ENCODE data around the gene MVP.
"Not testable (repeated sequence)": the region's sequence is repeated elsewhere in the genome, so short reads cannot be mapped to it uniquely, and the experiment has no call there.

Gene MVP

DNA sequence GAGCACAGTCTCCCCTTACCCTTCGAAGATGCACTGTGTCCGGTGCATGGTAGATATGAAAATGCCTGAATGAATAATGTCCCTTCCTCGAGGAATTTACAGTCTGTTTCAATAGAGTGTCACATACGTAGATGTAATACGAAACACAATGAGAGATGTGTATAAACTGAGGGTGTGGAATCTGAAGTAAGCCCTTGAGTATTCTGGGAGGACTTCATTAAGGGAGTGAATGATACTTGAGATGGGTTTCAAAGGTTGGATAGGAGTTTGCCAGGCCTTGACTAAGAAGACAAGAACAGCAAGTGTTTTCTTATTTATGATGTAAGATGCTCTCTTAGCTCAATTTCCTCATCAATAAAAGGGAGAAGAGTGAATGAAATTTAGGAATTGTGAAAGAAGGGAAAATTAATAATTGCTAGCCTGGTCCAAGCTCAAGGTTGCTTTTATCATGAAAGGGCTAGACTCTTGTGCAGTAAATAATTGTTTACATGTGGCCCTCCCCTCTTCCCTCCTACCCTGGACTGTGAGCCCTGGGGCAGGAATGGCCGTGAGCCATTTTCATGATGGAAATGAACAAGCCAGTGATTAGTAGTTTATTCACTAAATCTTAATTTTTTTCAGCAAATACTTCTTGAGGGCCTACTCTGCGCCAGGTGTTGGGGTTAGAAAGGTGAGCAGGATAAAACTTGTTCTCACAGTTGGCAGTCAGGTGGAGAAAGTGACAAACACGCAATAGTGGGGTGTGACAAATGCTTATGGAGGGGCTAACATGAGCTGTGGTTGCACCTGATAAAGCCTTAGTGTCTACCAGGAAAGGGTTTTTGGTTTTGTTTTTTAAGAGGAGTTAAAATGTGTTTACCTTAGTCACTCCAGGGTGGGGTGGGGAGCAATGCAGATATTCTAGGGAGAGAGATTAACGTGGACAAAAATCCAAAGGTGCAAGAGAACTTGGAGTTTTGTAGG lies 28.1 kb upstream of the MVP start:
- TF ChIP-seq CTCF (IDR thresholded peaks at IDR 0.05; ENCODE audit: borderline replicate concordance, insufficient read depth, low read depth, low read length): no peak
- peak overlapping the region; percentile 88 for H3K4me3 ChIP-seq (ENCODE audit: low read depth, low read length)

DNA sequence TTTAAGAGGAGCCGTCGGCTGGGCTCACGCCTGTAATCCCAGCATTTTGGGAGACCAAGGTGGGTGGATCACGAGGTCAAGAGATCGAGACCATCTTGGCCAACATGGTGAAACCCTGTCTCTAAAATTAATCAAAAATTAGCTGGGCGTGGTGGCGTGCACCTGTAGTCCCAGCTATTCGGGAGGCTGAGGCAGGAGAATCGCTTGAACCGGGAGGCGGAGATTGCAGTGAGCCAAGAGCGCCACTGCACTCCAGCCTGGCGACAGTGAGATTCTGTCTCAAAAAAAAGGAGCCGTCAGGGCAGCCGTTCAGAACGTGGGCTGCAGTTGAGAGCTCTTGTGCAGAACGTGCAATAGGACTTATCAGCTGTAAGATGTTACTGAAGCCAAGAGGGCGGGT lies 27.1 kb upstream of the MVP start:
- H3K4me3 ChIP-seq (ENCODE audit: low read depth, low read length): not testable (repeated sequence)

GRCh38 chr16:29794231-29794710 lies 26.0 kb upstream of the MVP start:
- H3K4me3 ChIP-seq (ENCODE audit: low read depth, low read length): no peak overlapping the region
- TF ChIP-seq CTCF (IDR thresholded peaks at IDR 0.05; ENCODE audit: borderline replicate concordance, insufficient read depth, low read depth, low read length): no peak

- no peak overlapping the region for H3K4me3 ChIP-seq (ENCODE audit: low read depth, low read length)
- no peak for TF ChIP-seq CTCF (IDR thresholded peaks at IDR 0.05; ENCODE audit: borderline replicate concordance, insufficient read depth, low read depth, low read length)
Measured at GRCh38 chr16:29802416-29802935, 17.8 kb upstream of the MVP start.

GRCh38 chr16:29804020-29804419 lies 16.2 kb upstream of the MVP start:
- no peak overlapping the region for H3K4me3 ChIP-seq (ENCODE audit: low read depth, low read length)
- no peak for TF ChIP-seq CTCF (IDR thresholded peaks at IDR 0.05; ENCODE audit: borderline replicate concordance, insufficient read depth, low read depth, low read length)

DNA sequence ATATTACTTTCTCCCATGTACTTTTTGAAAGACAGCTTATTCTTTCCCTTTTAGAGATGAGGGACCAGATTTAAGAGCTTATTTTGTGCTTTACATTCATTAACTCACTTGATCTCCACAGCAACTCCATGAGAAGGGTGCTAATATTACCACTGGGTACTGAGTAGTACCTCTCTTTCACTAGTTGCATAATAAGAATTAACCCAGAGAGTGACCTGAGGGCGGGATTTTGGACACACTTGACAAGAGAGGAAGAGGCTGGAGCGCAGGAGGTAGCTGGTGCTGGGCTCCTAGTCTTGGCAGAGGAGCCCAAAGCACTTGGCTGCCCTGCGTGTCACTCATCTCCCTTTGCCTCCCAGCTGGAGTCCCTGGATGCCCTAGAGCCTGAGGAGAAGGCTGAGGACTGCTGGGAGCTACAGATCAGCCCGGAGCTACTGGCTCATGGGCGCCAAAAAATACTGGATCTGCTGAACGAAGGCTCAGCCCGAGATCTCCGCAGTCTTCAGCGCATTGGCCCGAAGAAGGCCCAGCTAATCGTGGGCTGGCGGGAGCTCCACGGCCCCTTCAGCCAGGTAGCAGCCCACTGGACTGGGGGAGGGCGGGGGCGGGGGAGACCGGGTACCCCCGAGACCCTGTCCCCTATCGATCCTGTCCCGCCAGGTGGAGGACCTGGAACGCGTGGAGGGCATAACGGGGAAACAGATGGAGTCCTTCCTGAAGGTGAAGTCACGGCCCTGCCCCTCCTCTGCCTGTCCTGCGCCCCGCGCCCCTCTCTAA lies 15.6 kb upstream of the MVP start:
- TF ChIP-seq CTCF (IDR thresholded peaks at IDR 0.05; ENCODE audit: borderline replicate concordance, insufficient read depth, low read depth, low read length): no peak
- H3K4me3 ChIP-seq (ENCODE audit: low read depth, low read length): peak overlapping the region; percentile 72
